RWPE1 (cell line): ENCODE measurements around the gene SGK1.
A peak's percentile ranks its signal among the peaks of the same experiment; 100 is the strongest.

Experiments
- CTCF ChIA-PET: fragments of 350-600 bp; sonication (Branson Sonifier 250); formaldehyde crosslinking; extraction: SDS; loops from one replicate; lab custom pipeline; 2021; lab: Yijun Ruan, JAX
- POLR2A ChIA-PET: fragments of 400-600 bp; formaldehyde crosslinking; extraction: SDS; loops from one replicate; lab custom pipeline; 2020; ENCODE audit warnings: antibody characterized with exemption; ENCODE audit not compliant: low non-redundant PET; lab: Yijun Ruan, JAX
- DNase-seq: peaks from one replicate; pipeline ENCODE4 v3.0.0; 2012; ENCODE audit warnings: low spot score
- H3K27ac ChIP-seq: fragments of 450-650 bp; 2 replicates; pipeline ENCODE4 v1.5.1; 2017
- TF ChIP-seq, protein P1 (sequence below): fragments of 450-650 bp; conservative IDR thresholded peaks from 2 replicates; pipeline ENCODE4 v1.5.1; 2017; ENCODE audit warnings: low read depth, mild to moderate bottlenecking

Gene SGK1

DNA sequence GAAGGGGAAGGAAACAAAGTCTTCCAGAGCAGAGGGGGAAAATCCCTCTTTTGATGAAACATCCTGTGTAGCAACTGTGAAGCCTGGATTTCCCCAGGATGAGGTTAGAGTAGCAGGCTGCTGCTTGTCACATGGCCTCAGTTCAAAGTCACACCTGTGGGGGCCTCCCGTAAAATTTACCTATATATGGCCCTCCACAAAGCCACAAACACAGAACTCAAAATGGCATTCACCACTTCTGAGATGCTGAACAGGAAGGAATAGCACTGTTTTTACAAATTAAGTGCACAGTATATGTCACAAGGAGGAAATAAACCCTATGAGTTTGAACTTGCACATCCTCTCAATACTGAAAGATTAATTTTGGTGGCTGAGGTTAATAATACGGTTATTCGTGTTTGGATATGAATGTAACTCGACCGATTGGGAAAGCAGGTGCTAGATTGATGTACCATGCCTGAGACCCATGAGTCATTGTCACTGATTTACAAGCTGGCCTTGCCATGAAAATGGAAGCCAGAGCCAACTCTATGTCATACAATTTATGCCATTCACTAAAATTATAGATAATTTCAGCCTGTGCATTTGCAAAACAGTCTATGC is 70.6 kb downstream of the SGK1 start:
- no peak overlapping the region for H3K27ac ChIP-seq
- ChIA-PET CTCF (interaction anchor here (0.8 kb wide), 1 partner anchor 80 kb away, joined by 7 read pairs; no protein-coding TSS in a partner anchor), POLR2A (no interaction called here)
- TF ChIP-seq, protein P1, sequence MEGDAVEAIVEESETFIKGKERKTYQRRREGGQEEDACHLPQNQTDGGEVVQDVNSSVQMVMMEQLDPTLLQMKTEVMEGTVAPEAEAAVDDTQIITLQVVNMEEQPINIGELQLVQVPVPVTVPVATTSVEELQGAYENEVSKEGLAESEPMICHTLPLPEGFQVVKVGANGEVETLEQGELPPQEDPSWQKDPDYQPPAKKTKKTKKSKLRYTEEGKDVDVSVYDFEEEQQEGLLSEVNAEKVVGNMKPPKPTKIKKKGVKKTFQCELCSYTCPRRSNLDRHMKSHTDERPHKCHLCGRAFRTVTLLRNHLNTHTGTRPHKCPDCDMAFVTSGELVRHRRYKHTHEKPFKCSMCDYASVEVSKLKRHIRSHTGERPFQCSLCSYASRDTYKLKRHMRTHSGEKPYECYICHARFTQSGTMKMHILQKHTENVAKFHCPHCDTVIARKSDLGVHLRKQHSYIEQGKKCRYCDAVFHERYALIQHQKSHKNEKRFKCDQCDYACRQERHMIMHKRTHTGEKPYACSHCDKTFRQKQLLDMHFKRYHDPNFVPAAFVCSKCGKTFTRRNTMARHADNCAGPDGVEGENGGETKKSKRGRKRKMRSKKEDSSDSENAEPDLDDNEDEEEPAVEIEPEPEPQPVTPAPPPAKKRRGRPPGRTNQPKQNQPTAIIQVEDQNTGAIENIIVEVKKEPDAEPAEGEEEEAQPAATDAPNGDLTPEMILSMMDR: no peak
- no peak for DNase-seq

DNA sequence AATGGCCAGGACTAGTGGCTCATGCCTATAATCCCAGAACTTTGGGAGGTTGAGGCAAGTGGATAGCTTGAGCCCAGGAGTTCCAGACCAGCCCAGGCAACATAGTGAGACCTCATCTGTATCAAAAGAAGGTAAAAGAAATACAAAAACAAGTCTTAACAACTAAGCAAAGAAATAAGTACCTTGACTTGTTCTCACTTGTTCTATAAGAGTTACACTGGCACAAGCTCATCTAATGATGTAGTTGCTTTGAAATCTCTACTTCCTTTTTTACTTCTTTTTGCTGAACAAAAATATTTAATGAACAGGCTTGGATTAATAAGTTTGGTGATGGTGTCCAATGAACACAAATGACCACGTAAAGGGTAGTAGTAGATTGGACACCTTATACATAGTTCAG is 72.2 kb downstream of the SGK1 start:
- DNase-seq: no peak
- ChIA-PET CTCF (no interaction called here), POLR2A (no interaction called here)
- H3K27ac ChIP-seq: peak overlapping the region; percentile 47; the same call in 1 of the 2 replicates
- TF ChIP-seq, protein P1: no peak

DNA sequence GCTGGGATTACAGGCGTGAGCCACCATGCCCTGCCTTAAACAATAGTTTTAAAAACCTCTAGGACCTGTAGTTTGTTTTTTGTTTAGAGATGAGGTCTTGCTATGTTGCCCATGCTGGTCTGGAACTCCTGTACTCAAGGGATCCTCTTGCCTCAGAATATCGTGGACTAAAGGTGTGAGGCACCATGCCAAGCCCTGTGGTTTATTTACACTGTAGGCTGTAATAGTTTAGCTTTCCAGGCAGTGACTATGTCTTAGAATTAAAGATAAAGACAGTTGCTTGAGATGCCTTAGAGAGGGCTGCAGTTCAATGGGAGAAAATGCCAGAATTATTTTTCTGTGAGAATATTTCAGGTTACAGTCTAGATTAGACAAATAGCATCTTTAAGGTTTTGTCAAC is 72.9 kb downstream of the SGK1 start:
- POLR2A ChIA-PET: no interaction called here
- peak overlapping the region; percentile 54 for H3K27ac ChIP-seq
- CTCF ChIA-PET: interaction anchor here (0.7 kb wide), 1 partner anchor 96 kb away, joined by 3 read pairs; no protein-coding TSS in a partner anchor
- DNase-seq: no peak
- TF ChIP-seq, protein P1: no peak

DNA sequence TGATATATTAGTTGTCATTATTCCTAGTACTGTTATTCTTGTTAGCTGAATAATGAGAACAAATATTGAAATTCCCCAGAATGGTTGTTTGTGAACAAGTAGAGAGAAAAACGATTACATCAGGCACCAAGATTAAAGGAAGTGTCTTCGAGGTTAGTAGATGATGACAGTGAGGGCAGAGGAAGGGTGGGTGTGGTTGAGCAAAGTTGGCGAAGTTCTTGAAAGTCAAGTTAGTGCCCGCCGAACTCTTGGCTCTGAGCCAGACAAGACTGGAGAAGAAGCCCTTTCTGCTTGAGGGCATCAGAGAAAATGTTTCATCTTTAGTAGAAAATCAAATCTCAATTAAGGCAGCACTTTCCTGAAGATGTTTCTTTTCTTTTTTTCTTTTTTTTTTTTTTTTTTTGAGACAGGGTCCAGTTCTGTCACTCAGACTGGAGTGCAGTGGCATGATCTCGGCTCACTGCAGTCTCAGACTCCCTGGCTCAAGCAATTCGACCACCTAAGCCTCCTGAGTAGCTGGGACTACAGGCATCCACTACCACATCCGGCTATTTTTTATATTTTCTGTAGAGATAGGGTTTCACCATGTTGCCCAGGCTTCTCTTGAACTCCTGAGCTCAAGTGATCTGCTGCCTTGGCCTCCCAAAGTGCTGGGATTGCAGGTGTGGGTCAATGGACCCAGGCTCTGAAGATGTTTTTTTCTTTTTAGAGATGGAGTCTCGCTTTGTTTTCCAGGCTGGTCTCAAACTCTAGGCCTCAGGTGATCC is 77.1 kb downstream of the SGK1 start:
- CTCF ChIA-PET: interaction anchor here (0.5 kb wide), 1 partner anchor 153 kb away, joined by 4 read pairs; no protein-coding TSS in a partner anchor
- DNase-seq: peak; percentile 13
- TF ChIP-seq, protein P1: no peak
- peak overlapping the region; percentile 66 for H3K27ac ChIP-seq
- POLR2A ChIA-PET: no interaction called here

DNA sequence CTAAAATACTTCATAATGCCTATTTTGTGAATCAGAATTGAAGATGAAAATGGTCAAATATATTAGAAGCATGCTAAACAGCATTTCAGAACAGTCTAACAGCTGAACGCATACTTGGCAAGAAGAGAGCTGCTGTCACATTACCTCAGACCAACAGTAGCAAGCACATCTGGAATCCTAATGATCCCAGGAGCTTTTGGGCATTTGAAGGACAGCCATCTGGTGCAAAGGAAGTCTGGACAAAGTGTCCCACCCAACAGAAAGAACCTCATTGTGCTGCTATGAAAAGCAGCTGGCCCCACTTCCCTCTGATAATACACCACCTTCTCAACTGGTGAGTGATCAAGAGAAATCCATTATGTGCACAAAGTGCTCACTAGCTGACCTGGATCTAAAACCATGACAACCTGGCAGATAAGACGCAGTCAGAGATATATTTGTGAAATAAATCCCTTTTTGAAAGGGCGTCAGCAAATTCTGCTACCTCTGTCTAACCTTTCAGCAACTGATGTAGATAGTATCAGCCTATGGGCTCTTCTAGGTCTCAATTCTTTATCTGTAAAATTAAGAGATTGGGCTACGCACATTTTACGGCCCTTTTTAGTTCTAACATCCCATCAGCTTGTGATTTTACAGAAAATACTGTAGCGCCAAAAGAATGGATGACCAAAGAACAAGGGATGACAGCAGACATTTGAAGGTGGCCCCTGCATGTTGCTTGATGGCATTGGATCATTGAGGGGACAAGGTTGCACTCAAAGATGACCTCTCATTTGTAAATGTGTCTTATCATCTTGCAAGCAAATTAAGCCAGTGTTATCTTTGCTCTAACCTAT is 78.7 kb downstream of the SGK1 start:
- CTCF ChIA-PET: no interaction called here
- DNase-seq: no peak
- TF ChIP-seq, protein P1: no peak
- no peak overlapping the region for H3K27ac ChIP-seq
- POLR2A ChIA-PET: no interaction called here

DNA sequence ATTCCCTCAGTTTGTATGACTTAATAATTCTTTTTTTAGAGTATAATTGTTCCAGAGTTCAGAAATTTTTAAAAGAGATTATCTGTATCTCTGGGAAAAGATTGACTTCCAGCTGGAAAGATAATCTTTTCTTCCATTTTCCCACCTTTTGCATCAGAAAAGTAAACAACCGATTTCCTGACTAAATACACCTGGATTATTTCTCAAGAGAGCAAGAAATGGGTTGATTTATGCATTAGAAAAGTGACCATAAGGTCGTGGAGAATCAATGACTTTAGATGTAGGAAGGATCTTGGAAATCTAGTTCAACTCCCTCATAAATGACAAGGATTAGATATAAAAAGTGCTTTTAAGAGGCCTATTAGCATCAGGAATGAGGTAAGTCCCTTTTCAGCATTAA is 79.9 kb downstream of the SGK1 start:
- TF ChIP-seq, protein P1: no peak
- no peak for DNase-seq
- POLR2A ChIA-PET: no interaction called here
- CTCF ChIA-PET: interaction anchor here (0.6 kb wide), 1 partner anchor 187 kb away, joined by 4 read pairs; no protein-coding TSS in a partner anchor
- H3K27ac ChIP-seq: no peak overlapping the region
